ENCODE measurements around the gene DYNLT3. TPM values are rescaled to one million over a fixed set of nuclear protein-coding genes. Genes with fewer than 3 reads are reported as not detected.

Gene DYNLT3
- total and polyA plus RNA-seq, 2 of the 13 experiments (the other 11 are each of a cell fraction or from before 2014, with no cell fraction given) = 5.4 to 6.1 TPM

DNA sequence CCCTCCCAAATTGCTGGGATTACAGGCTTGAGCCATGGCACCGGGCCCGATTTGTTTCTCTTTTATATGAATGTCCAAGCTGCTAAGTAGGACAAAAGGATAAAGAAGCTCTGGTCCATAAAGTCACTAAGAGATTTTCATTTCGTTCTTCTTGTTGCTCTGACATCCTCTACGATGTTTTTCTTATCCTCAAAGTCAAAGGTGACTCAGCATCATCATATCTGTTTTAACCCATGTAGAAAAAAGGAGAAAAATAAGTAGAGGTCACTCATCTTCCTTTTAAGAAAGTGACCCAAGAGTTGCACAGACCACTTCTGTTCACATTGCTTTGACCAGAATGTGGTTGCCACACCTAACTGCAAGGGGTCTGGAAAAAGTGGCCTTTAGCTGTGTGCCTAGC, 29.3 kb upstream of the DYNLT3 start:
- no peak for TF ChIP-seq RFX3 (CRISPR knock-in tag; IDR thresholded peaks at IDR 0.05)
- TF ChIP-seq, protein P1, sequence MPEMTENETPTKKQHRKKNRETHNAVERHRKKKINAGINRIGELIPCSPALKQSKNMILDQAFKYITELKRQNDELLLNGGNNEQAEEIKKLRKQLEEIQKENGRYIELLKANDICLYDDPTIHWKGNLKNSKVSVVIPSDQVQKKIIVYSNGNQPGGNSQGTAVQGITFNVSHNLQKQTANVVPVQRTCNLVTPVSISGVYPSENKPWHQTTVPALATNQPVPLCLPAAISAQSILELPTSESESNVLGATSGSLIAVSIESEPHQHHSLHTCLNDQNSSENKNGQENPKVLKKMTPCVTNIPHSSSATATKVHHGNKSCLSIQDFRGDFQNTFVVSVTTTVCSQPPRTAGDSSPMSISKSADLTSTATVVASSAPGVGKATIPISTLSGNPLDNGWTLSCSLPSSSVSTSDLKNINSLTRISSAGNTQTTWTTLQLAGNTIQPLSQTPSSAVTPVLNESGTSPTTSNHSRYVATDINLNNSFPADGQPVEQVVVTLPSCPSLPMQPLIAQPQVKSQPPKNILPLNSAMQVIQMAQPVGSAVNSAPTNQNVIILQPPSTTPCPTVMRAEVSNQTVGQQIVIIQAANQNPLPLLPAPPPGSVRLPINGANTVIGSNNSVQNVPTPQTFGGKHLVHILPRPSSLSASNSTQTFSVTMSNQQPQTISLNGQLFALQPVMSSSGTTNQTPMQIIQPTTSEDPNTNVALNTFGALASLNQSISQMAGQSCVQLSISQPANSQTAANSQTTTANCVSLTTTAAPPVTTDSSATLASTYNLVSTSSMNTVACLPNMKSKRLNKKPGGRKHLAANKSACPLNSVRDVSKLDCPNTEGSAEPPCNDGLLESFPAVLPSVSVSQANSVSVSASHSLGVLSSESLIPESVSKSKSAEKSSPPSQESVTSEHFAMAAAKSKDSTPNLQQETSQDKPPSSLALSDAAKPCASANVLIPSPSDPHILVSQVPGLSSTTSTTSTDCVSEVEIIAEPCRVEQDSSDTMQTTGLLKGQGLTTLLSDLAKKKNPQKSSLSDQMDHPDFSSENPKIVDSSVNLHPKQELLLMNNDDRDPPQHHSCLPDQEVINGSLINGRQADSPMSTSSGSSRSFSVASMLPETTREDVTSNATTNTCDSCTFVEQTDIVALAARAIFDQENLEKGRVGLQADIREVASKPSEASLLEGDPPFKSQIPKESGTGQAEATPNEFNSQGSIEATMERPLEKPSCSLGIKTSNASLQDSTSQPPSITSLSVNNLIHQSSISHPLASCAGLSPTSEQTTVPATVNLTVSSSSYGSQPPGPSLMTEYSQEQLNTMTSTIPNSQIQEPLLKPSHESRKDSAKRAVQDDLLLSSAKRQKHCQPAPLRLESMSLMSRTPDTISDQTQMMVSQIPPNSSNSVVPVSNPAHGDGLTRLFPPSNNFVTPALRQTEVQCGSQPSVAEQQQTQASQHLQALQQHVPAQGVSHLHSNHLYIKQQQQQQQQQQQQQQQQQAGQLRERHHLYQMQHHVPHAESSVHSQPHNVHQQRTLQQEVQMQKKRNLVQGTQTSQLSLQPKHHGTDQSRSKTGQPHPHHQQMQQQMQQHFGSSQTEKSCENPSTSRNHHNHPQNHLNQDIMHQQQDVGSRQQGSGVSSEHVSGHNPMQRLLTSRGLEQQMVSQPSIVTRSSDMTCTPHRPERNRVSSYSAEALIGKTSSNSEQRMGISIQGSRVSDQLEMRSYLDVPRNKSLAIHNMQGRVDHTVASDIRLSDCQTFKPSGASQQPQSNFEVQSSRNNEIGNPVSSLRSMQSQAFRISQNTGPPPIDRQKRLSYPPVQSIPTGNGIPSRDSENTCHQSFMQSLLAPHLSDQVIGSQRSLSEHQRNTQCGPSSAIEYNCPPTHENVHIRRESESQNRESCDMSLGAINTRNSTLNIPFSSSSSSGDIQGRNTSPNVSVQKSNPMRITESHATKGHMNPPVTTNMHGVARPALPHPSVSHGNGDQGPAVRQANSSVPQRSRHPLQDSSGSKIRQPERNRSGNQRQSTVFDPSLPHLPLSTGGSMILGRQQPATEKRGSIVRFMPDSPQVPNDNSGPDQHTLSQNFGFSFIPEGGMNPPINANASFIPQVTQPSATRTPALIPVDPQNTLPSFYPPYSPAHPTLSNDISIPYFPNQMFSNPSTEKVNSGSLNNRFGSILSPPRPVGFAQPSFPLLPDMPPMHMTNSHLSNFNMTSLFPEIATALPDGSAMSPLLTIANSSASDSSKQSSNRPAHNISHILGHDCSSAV (CRISPR knock-in tag; IDR thresholded peaks at IDR 0.05; ENCODE audit: borderline replicate concordance) = no peak
- TF ChIP-seq, protein P2, sequence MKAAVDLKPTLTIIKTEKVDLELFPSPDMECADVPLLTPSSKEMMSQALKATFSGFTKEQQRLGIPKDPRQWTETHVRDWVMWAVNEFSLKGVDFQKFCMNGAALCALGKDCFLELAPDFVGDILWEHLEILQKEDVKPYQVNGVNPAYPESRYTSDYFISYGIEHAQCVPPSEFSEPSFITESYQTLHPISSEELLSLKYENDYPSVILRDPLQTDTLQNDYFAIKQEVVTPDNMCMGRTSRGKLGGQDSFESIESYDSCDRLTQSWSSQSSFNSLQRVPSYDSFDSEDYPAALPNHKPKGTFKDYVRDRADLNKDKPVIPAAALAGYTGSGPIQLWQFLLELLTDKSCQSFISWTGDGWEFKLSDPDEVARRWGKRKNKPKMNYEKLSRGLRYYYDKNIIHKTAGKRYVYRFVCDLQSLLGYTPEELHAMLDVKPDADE (CRISPR knock-in tag; IDR thresholded peaks at IDR 0.05) = no peak
- TF ChIP-seq SP1 (IDR thresholded peaks at IDR 0.05) = no peak
- no peak for TF ChIP-seq SP1 (CRISPR knock-in tag; IDR thresholded peaks at IDR 0.05)
- no peak for TF ChIP-seq TMF1 (CRISPR knock-in tag; IDR thresholded peaks at IDR 0.05; ENCODE audit: low read depth)
- TF ChIP-seq, protein P3, sequence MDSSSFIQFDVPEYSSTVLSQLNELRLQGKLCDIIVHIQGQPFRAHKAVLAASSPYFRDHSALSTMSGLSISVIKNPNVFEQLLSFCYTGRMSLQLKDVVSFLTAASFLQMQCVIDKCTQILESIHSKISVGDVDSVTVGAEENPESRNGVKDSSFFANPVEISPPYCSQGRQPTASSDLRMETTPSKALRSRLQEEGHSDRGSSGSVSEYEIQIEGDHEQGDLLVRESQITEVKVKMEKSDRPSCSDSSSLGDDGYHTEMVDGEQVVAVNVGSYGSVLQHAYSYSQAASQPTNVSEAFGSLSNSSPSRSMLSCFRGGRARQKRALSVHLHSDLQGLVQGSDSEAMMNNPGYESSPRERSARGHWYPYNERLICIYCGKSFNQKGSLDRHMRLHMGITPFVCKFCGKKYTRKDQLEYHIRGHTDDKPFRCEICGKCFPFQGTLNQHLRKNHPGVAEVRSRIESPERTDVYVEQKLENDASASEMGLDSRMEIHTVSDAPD (CRISPR knock-in tag; IDR thresholded peaks at IDR 0.05) = no peak
- TF ChIP-seq ZNF510 (CRISPR knock-in tag; IDR thresholded peaks at IDR 0.05; ENCODE audit: low read depth) = no peak
- TF ChIP-seq ZBTB14 (CRISPR knock-in tag; IDR thresholded peaks at IDR 0.05) = no peak
- TF ChIP-seq ZNF205 (CRISPR knock-in tag; IDR thresholded peaks at IDR 0.05) = no peak
- no peak for TF ChIP-seq TERF1 (CRISPR knock-in tag; IDR thresholded peaks at IDR 0.05)
- Histone ChIP-seq H3K27ac (ENCODE audit: extremely low read length, insufficient read depth, low read length) (no peak overlapping the region), H3K27me3 (ENCODE audit: control insufficient read depth in 1 of 2, insufficient read depth in 2 of 2, low read length in 2 of 2) (no peaks in the 10 kb centered on the region), H3K4me1 (ENCODE audit: insufficient read depth, low read length) (no peaks in the 10 kb centered on the region), H3K79me2 (ENCODE audit: insufficient read depth, low read length) (no peaks in the 10 kb centered on the region), H3K9ac (ENCODE audit: insufficient read depth, low read depth, low read length) (no peak overlapping the region), H3K9me3 (ENCODE audit: low read length) (no peaks in the 10 kb centered on the region), H3K4me2 (ENCODE audit: low read depth, low read length) (no peak overlapping the region), H2AFZ (ENCODE audit: low read length) (no peak overlapping the region), H4K20me1 (ENCODE audit: insufficient read depth, low read length) (no peaks in the 10 kb centered on the region), H3K4me3 (replicated peaks in 1 of 3; ENCODE audit: insufficient read depth in 1 of 3, low read depth in 2 of 3, low read length in 3 of 3) (no peak overlapping the region), H3K36me3 (replicated peaks in 1 of 2; ENCODE audit: control insufficient read depth in 1 of 2, insufficient read depth in 2 of 2, low read length in 2 of 2) (no peaks in the 10 kb centered on the region)
- no TSS peak for BruUV-seq (replicated peaks)
- whole genome bisulfite sequencing (ENCODE audit: low lambda C conversion rate) = 67% methylated on average over 4 of the region's 4 CpGs
- no peak for DNase-seq (ENCODE audit: low spot score)
- no peak for FAIRE-seq
- no peak for ATAC-seq
- ChIA-PET CTCF (ENCODE audit: low intra/inter-chr PET ratio, low total read pairs) (no interaction called here), POLR2A (no interaction called here)
- intact Hi-C loops (cut with micrococcal nuclease; ENCODE audit: unreplicated experiment) (no loop called here), in situ Hi-C loops (cut with HindIII; ENCODE audit: extremely low pct_ligation_motif_present, low pct_unique_long_range_greater_than_20kb) (no loop called here)

Data from HepG2 (cell line).